Measurements from ENCODE around the gene DDIT4L.
"Not testable (repeated sequence)": the region's sequence is repeated elsewhere in the genome, so short reads cannot be mapped to it uniquely, and the experiment has no call there.

DDIT4L gene

DNA sequence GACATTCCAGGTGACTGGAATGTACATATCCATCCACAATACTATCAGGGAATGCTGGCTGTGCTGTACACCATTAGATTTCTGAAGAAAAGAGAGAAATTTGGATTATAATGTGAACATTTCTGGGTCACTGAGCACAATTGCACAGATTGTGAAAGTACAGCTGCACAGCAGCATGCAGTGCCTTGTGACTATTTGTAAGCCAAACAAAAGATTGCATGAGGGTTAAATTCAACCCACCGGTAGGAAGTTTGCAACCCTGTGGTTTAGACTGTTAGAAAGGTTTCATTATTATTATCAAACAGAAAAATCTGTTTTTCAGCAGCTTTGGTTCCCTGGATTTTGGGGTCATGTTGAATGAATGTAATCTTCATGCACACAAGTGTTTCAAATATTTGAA, 24.5 kb downstream of the DDIT4L start:
- H3K9me3 ChIP-seq (ENCODE audit: control insufficient read depth, low read length), result peaks cover 16% of the 10 kb centered on the region
- no peaks in the 10 kb centered on the region for H3K36me3 ChIP-seq (ENCODE audit: control insufficient read depth, insufficient read depth, low read length, severe bottlenecking)
- peaks cover 36% of the 10 kb centered on the region for H3K4me1 ChIP-seq (ENCODE audit: control insufficient read depth, insufficient read depth, low read length)
- no peak overlapping the region for H3K4me3 ChIP-seq (ENCODE audit: low read length)
- peak; percentile 44 for DNase-seq (ENCODE audit: low read depth)
- no peak overlapping the region for H3K9ac ChIP-seq (ENCODE audit: low read length)
- H3K27me3 ChIP-seq (replicated peaks; ENCODE audit: control insufficient read depth, insufficient read depth, low read length), result no peaks in the 10 kb centered on the region

DNA sequence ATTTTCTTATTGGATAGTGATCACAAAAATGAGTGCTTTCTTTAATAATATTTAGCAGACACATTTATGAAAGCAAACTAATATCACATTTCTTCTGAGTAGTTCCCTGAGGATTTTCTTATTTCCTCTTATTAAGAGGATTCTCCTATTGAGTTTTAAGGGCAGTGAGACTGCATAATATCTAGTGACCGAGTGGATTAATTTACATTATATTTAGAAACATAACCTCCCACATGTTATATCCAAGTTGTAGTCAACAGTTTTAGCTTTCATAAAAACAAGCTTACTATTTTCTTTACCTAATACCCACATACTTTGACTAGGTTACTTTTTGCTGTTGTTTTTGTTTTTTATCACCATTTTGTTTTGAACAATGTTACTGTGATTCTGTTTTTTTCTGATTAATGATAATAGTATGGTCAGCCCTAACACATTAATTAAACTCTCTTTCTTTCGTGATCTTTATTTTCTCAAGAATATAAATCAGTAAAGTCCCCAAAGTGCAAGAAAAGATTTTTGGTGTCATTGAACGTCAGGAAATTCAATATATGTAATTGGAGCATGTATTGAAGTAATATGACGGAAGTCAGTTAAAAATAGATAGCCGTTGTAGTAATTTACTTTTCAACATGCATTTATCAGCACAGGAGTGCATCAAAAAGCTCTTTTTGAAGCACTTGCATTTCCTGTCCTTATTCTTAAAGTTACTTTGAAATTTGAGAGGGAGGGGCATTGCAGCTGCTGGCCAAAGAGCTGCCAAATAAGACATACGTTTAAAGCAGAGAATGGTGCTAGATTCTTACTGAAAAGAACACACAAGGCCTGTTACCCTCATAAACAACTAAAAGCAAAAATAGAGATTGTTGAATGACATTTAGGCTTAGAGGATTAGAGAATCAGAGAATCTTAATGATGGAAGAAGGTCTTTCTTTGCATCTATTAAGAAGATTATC, 25.2 kb downstream of the DDIT4L start:
- H3K27me3 ChIP-seq (replicated peaks; ENCODE audit: control insufficient read depth, insufficient read depth, low read length), result no peaks in the 10 kb centered on the region
- no peak for DNase-seq (ENCODE audit: low read depth)
- H3K4me3 ChIP-seq (ENCODE audit: low read length), result no peak overlapping the region
- H3K4me1 ChIP-seq (ENCODE audit: control insufficient read depth, insufficient read depth, low read length), result peaks cover 31% of the 10 kb centered on the region
- H3K36me3 ChIP-seq (ENCODE audit: control insufficient read depth, insufficient read depth, low read length, severe bottlenecking), result no peaks in the 10 kb centered on the region
- H3K9me3 ChIP-seq (ENCODE audit: control insufficient read depth, low read length), result peaks cover 16% of the 10 kb centered on the region
- no peak overlapping the region for H3K9ac ChIP-seq (ENCODE audit: low read length)

DNA sequence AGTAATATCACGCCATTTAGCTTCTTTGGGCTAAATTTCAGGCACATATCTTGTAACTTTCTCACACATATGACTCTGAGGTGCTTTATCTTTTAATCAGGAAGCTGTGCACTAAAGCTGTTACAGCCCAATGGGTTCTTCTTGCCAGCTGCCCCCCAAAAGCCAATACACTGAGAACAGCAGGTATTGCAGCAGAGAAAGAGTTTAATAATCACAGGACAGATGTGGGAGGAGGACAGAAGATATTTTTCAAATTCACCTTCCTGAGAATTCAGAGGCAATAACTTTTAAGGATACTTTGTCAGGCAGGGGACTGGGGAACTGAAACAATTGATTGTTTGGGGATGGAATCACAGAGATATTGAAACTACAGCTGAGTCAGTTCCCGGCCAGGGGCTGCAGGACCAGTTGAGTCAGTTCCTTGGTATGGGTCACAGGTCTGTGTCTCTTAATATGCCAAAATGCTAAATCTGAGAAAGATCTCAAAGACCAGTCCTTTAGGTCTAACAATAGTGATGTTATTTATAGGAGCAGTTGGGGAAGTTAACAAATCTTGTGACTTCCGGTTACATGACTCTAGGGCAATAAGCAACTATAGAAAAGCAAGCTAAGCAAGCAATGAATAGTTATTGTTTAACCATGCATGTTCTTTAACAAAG, 28.1 kb downstream of the DDIT4L start:
- Histone ChIP-seq H3K4me3 (ENCODE audit: low read length) (no peak overlapping the region), H3K9ac (ENCODE audit: low read length) (no peak overlapping the region), H3K9me3 (ENCODE audit: control insufficient read depth, low read length) (peaks cover 16% of the 10 kb centered on the region), H3K36me3 (ENCODE audit: control insufficient read depth, insufficient read depth, low read length, severe bottlenecking) (no peaks in the 10 kb centered on the region), H3K4me1 (ENCODE audit: control insufficient read depth, insufficient read depth, low read length) (peaks cover 18% of the 10 kb centered on the region), H3K27me3 (replicated peaks; ENCODE audit: control insufficient read depth, insufficient read depth, low read length) (no peaks in the 10 kb centered on the region)
- no peak for DNase-seq (ENCODE audit: low read depth)

DNA sequence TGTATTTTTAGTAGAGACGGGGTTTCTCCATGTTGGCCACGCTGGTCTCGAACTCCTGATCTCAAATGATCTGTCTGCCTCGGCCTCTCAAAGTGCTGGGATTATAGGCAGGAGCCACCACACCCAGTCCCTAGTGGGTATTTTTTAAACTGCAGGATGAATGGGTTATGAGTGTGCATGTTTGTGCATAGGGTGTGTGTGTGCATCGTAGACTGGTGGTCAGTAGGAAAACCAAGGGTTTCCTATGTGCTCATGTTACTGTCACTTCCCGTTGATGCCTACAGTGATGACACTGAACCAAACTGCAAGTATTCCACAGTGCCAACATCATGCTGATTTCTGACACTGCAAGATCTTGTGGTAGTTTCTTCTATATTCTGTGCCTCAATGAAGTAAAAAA, 41.1 kb downstream of the DDIT4L start:
- Histone ChIP-seq H3K4me3 (ENCODE audit: low read length) (no peak overlapping the region), H3K4me1 (ENCODE audit: control insufficient read depth, insufficient read depth, low read length) (no peaks in the 10 kb centered on the region), H3K27me3 (replicated peaks; ENCODE audit: control insufficient read depth, insufficient read depth, low read length) (no peaks in the 10 kb centered on the region), H3K9me3 (ENCODE audit: control insufficient read depth, low read length) (no peaks in the 10 kb centered on the region), H3K9ac (ENCODE audit: low read length) (no peak overlapping the region), H3K36me3 (ENCODE audit: control insufficient read depth, insufficient read depth, low read length, severe bottlenecking) (no peaks in the 10 kb centered on the region)
- DNase-seq (ENCODE audit: low read depth), result no peak

DNA sequence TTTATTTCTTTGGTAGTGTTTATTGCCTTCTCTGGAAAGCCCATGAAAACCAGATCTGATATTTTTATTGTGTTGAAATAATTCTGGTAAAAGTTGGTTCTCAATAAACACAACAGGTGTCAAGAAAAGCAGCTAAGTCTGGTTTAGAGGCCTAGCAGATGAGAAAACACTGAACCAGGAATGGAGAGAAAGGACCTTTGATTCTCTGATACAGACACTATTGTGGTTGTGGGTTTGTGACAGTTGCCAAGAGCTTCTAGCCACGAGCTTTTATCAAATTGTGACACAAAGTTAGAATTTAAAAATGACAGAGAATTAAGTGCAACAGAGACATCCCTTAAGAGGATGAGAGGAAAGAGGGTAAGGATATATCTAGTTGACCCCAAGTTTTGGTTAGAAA, 42.6 kb downstream of the DDIT4L start:
- no peak for DNase-seq (ENCODE audit: low read depth)
- Histone ChIP-seq H3K36me3 (ENCODE audit: control insufficient read depth, insufficient read depth, low read length, severe bottlenecking) (no peaks in the 10 kb centered on the region), H3K9ac (ENCODE audit: low read length) (no peak overlapping the region), H3K4me1 (ENCODE audit: control insufficient read depth, insufficient read depth, low read length) (no peaks in the 10 kb centered on the region), H3K4me3 (ENCODE audit: low read length) (no peak overlapping the region), H3K27me3 (replicated peaks; ENCODE audit: control insufficient read depth, insufficient read depth, low read length) (no peaks in the 10 kb centered on the region), H3K9me3 (ENCODE audit: control insufficient read depth, low read length) (no peaks in the 10 kb centered on the region)

DNA sequence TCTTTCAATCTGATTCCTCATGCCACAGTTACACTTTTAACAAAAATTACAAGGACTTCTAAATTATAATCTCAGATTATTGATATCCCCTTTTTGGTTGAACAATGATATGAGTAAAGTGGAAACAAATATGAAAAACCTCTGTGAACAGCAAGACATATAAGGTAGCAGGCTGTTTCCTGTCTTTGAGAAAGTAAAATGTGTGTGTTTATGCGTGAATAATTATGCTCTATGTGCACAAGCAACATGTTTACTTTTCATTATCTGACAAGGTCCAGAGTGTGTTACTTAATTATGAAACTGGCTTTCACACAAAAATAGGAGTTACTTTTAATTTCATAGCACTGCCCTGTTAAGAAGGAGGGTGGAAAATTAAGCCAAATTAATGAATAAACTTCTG, 43.1 kb downstream of the DDIT4L start:
- no peak for DNase-seq (ENCODE audit: low read depth)
- Histone ChIP-seq H3K27me3 (replicated peaks; ENCODE audit: control insufficient read depth, insufficient read depth, low read length) (no peaks in the 10 kb centered on the region), H3K36me3 (ENCODE audit: control insufficient read depth, insufficient read depth, low read length, severe bottlenecking) (no peaks in the 10 kb centered on the region), H3K4me3 (ENCODE audit: low read length) (no peak overlapping the region), H3K4me1 (ENCODE audit: control insufficient read depth, insufficient read depth, low read length) (no peaks in the 10 kb centered on the region), H3K9me3 (ENCODE audit: control insufficient read depth, low read length) (no peaks in the 10 kb centered on the region), H3K9ac (ENCODE audit: low read length) (no peak overlapping the region)

DNA sequence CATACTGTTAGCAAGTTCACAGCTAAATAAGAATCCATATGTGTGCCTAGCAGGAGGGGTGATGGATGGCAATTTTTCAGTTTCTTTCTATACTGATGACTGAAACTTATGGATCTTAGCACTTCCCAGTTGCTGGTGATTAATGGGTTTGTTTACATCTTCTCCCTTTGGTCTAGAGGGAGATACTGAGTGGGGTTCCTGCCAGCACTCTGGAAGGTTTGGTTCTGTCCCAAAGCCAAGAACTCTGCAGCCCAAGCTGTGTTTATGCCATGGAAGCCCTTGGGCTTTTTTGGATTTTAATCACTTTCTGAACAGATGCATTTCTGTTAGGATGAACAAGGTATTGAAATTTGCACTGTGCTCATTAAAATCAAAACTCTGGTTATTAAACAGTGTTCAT, 43.5 kb downstream of the DDIT4L start:
- Histone ChIP-seq H3K36me3 (ENCODE audit: control insufficient read depth, insufficient read depth, low read length, severe bottlenecking) (no peaks in the 10 kb centered on the region), H3K9ac (ENCODE audit: low read length) (no peak overlapping the region), H3K9me3 (ENCODE audit: control insufficient read depth, low read length) (no peaks in the 10 kb centered on the region), H3K27me3 (replicated peaks; ENCODE audit: control insufficient read depth, insufficient read depth, low read length) (no peaks in the 10 kb centered on the region), H3K4me3 (ENCODE audit: low read length) (no peak overlapping the region), H3K4me1 (ENCODE audit: control insufficient read depth, insufficient read depth, low read length) (no peaks in the 10 kb centered on the region)
- no peak for DNase-seq (ENCODE audit: low read depth)

DNA sequence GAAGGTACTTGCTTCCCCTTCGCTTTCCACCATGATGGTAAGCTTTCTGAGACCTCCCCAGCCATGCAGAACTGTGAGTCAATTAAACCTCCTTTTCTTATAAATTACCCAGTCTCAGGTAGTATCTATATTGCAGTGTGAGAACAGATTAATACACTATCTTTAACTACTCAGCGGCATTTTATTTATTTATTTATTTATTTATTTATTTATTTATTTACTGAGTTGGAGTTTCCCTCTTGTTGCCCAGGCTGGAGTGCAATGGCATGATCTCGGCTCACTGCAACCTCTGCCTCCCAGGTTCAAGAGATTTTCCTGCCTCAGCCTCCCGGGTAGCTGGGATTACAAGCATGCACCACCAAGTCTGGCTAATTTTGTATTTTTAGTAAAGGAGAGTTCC, 52.9 kb downstream of the DDIT4L start:
- not testable (repeated sequence) for H3K4me3 ChIP-seq (ENCODE audit: low read length); H3K36me3 ChIP-seq (ENCODE audit: control insufficient read depth, insufficient read depth, low read length, severe bottlenecking); H3K27me3 ChIP-seq (replicated peaks; ENCODE audit: control insufficient read depth, insufficient read depth, low read length); H3K9ac ChIP-seq (ENCODE audit: low read length); DNase-seq (ENCODE audit: low read depth); H3K4me1 ChIP-seq (ENCODE audit: control insufficient read depth, insufficient read depth, low read length)
- H3K9me3 ChIP-seq (ENCODE audit: control insufficient read depth, low read length), result peaks cover 16% of the 10 kb centered on the region

All from adipocyte (in vitro differentiated cells).